GM15510 (cell line): ENCODE results near the gene MINK1.

ENCODE experiments used
- POLR2A ChIP-seq: IDR thresholded peaks from 3 replicates; pipeline ENCODE4 v1.6.1; 2011; ENCODE audit warnings: borderline replicate concordance; ENCODE audit not compliant: insufficient read length; ENCODE audit errors: extremely low read depth

MINK1 gene

DNA sequence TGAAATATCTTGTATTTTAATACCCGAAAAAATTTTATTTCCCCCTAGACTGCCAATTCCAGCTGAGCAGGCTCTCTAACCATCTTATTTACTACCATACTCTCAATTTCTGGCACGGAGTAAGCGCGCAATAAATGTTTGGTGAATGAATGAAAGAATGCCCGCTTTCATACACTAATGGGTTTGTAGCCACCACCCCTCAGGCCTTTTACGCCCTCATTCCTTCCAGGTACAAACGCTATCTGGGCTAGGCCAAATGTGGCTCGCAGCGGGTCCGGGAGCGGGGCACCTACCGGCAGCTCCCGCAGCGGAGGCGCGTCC lies 26.7 kb upstream of the MINK1 start:
- TF ChIP-seq POLR2A = no peak

DNA sequence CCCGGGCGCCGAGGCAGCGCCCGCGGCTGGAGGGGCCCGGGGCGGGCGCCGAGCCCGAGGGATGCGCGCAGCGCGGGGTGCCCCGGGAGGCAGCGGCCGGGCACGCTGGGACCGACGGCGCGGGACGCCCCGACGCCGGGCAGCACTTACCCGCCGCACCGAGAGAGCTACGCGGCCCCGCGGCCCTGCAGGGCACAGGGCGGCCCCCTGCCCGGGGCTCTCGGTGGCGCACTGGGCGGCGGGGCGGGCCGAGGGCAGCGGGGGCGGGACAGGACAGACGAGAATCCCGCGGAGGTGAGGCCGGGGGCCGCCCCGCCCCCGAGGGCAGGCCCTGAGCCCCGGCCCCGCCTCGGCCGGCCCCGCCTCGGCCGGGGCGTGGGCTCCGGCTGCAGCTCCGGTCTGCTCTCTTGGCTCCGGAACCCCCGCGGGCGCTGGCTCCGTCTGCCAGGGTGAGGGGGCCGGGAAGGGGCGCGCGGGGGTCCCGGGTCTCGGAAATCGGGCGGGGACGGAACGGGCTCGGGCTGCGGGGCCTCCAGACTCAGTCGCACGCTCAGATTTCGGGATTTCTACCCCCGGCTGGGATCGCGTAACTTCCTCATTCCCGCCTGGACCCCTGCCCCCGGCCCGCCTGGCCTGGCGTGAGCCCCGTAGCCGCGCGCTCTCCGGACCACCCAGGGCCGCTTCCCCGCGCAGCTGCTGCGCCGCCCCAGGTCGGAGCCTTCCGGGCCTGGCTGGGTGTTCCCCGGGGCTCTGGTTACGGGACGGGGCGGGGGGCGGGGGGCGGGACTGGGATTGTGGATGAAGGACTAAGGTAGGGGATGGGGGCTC lies 26.1 kb upstream of the MINK1 start, which contains the start of gene PLD2:
Gene PLD2 (plus strand): TSS at position 376 of the 828 bp plus-strand sequence. CDS start 621 bp downstream, outside the sequence.
- peak; percentile 73 for TF ChIP-seq POLR2A

- TF ChIP-seq POLR2A = no peak
These were observed 25.3 kb upstream of the MINK1 start for GRCh38 chr17:4807605-4808377.

DNA sequence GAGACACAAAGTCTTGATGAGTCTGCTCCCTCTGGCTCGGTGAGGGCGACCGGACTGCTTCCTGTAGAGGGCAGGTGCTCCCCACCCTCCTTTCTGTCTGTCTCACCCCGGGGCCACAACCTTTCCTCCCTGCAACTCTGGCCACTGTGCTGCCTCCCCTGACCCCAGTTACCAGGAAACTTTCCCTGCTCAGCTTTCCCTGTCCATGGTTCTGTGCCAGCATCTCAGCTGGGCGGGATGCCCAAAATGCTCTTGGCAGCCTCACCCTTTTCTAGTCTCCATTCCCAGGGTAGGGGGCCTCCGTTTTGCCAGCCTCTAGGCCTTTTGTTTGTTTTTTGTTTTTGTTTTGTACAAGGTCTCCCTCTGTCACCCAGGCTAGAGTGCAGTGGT lies 24.8 kb upstream of the MINK1 start:
- TF ChIP-seq POLR2A = no peak

GRCh38 chr17:4810696-4811290 lies 22.3 kb upstream of the MINK1 start:
- TF ChIP-seq POLR2A = no peak

DNA sequence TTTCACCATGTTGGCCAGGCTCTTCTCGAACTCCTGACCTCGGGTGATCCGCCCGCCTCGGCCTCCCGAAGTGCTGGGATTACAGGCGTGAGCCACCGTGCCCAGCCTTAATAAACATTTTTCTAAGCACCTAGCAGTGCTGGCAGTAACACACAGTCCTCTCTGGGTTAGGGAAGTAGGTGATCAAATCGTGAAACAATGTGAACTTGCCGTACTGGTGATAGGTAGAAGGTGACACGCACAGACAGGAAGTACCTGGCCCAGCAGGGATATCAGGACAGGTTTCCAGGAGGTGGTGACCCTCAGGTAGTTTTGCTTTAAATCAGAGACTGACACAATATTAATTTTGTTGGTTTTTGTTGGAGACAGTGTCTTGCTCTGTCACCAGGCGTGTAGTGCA lies 21.7 kb upstream of the MINK1 start:
- no peak for TF ChIP-seq POLR2A

- TF ChIP-seq POLR2A = no peak
These were observed 20.4 kb upstream of the MINK1 start for GRCh38 chr17:4812690-4813089.

- no peak for TF ChIP-seq POLR2A
These were observed 18.0 kb upstream of the MINK1 start for GRCh38 chr17:4815043-4815675.

- TF ChIP-seq POLR2A = no peak
These were observed 16.3 kb upstream of the MINK1 start for GRCh38 chr17:4816826-4817225.

DNA sequence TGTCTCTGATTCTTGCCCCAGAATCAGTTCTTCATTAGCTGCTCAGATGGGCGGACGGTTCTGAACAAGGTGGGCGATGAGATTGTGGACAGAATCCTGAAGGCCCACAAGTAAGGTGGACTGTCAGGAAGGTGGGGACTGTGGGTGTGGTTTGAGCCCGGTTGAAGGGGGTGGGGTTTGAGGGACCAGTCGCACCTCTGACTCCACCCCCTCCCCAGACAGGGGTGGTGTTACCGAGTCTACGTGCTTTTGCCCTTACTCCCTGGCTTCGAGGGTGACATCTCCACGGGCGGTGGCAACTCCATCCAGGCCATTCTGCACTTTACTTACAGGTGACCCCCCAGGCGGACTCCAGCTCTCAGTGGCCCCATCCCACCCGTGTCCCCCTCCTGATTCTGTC lies 14.9 kb upstream of the MINK1 start:
- TF ChIP-seq POLR2A = no peak

GRCh38 chr17:4822835-4823234 lies 10.3 kb upstream of the MINK1 start:
- no peak for TF ChIP-seq POLR2A

DNA sequence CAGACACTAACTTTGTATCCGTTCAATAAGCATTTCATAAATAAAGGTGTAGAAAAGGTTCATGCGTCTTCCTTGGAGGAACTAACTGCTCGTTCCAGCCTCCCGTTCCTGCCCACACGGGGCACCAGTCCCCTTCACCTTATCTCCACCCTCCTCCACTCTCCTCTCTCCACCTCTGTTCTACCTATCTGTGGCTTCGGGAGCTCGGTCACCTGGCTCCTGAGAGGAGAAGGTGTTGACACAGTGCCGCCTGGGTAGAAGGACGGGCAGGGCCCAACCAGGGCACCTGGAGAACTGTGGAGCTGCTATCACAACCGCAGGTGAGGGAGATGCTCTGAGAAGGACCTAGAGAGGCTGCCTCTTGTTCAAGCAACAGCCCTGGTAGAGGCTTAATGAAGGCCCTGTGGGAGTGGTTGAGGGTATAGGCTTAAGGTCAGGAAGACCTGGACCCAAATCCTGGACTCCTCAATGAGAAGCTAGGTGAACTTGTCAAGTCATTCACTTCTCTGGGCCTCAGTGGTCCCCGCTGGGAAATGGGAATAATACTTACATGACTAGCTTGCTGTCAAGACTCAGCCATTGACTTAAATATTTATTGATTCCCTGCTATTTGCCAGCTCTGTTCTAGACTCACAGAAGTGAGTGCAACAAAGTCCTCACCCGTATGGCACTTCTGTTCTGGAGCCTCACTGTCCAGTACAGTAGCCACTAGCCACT lies 9.6 kb upstream of the MINK1 start:
- no peak for TF ChIP-seq POLR2A

- no peak for TF ChIP-seq POLR2A
These were observed 5.7 kb upstream of the MINK1 start for GRCh38 chr17:4827399-4827798.

DNA sequence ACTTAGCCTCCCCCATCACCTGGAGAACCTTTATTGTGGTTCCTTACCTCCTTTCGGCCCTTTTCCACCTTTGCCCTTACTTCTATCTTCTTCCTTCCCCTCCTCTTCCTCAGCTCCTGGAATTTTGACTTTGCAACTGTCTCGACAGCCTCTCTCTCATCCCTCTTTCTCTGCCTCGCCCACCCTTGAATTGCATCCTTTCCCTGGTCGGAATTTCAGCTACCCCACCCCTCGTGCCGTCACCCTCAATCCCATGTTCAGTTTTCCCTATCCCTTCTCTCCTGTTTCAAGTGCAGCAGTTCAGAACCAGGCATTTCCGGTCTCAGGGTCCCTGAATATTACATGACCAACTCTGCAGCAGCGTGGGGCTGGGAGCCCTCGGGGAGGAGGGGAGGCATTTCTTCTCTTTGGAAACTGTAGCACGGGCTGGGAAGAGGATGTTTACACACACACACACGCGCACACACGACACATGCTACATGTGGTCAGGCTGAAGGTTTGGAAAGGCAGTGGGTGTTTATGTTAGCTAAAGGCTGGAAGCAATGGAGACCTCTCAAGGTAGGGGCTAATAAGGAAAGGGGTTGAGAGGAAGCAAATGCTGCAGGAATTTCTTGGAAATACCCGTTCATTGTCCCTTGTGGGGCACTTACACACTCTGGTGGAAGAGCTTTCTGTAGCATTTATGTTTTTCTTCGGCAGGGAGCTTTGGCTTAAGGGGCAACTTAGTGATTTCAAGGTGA lies 971 bp downstream of the MINK1 start:
- TF ChIP-seq POLR2A = no peak
